ENCODE results near the gene CACNA1A.

CACNA1A gene

DNA sequence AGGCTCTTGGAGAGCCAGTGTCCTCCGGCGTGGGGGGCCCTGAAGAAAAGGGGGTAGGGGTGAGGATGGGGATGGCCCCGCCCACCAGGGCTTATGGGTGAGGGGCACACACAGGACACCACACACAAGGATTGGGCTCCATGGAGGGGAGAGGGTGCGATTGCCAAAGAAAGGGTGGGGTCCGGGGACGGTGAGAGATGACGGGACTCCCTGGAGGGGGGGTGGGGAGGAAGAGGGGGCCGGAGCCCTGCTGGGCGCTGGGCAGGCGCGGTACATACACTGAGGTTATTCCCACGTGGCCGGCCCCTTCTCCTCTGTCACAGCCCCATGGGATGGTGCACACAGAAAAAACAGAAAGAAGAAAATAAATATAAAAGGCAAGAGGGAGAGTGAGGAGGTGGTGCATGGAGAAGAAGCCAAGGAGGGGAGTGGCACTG lies 295.9 kb downstream of the CACNA1A start:
- TF ChIP-seq GABPA (IDR thresholded peaks at IDR 0.05; ENCODE audit: low read depth) = no peak
- TF ChIP-seq POLR2AphosphoS5 (IDR thresholded peaks at IDR 0.05; ENCODE audit: low read depth) = no peak
- no peak for TF ChIP-seq CTCF (IDR thresholded peaks at IDR 0.05; ENCODE audit: insufficient read depth, low read length)
- no peak for TF ChIP-seq SPI1 (IDR thresholded peaks at IDR 0.05; ENCODE audit: borderline replicate concordance, low read depth)
- TF ChIP-seq, protein P1, sequence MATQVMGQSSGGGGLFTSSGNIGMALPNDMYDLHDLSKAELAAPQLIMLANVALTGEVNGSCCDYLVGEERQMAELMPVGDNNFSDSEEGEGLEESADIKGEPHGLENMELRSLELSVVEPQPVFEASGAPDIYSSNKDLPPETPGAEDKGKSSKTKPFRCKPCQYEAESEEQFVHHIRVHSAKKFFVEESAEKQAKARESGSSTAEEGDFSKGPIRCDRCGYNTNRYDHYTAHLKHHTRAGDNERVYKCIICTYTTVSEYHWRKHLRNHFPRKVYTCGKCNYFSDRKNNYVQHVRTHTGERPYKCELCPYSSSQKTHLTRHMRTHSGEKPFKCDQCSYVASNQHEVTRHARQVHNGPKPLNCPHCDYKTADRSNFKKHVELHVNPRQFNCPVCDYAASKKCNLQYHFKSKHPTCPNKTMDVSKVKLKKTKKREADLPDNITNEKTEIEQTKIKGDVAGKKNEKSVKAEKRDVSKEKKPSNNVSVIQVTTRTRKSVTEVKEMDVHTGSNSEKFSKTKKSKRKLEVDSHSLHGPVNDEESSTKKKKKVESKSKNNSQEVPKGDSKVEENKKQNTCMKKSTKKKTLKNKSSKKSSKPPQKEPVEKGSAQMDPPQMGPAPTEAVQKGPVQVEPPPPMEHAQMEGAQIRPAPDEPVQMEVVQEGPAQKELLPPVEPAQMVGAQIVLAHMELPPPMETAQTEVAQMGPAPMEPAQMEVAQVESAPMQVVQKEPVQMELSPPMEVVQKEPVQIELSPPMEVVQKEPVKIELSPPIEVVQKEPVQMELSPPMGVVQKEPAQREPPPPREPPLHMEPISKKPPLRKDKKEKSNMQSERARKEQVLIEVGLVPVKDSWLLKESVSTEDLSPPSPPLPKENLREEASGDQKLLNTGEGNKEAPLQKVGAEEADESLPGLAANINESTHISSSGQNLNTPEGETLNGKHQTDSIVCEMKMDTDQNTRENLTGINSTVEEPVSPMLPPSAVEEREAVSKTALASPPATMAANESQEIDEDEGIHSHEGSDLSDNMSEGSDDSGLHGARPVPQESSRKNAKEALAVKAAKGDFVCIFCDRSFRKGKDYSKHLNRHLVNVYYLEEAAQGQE (IDR thresholded peaks at IDR 0.05; ENCODE audit: insufficient replicate concordance, low read depth) = no peak
- no peak overlapping the region for H3K27ac ChIP-seq (replicated peaks)
- no peak overlapping the region for H3K4me3 ChIP-seq (replicated peaks; ENCODE audit: insufficient read depth, low read length)
- no peaks in the 10 kb centered on the region for H3K27me3 ChIP-seq (ENCODE audit: insufficient read depth, poor library complexity, severe bottlenecking)
- no peak for DNase-seq (ENCODE audit: low read depth in 1 of 2, low spot score in 1 of 2)

DNA sequence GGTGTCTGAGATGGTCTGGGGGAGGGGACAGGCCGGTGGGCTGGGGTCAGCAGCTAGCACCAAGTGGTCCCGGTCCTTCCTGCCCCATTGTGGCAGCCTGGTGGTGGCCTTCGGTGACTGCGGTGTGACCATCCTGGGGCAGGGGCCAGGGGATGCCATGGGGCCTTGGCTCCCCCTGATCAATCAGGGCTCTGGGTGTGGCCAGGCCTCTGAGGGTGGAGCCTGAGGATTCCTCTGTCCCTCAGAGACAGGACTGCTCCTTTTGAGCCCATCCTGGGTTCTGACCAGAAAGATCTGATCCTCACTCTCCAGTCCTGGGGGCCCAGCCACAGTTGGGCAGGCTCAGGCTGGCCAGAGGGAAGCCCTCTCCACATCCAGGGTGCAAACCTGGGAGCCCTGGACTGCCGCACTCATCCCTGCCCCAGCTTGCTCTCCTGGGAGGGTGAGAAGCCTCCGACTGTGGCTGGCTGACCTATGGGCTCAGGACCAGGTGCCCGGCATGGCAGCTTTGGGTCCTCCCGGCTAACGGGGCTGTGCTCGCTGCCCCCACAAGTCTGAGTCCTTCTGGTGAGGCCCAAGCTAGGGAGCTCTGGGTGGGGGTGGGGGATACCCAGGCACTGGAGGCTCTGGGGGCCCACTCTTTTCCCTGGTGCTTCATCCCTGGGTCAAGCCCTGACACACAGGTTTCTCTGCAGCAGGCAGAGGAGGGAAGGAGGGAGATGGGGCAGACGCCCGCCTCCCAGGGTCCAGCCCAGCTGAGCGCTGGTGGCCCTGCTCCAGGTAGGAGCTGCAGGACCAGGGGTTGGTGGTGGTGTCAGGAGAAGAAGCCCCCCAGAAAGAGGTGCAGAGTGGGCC lies 296.6 kb downstream of the CACNA1A start:
- TF ChIP-seq SPI1 (IDR thresholded peaks at IDR 0.05; ENCODE audit: borderline replicate concordance, low read depth) (no peak), POLR2AphosphoS5 (IDR thresholded peaks at IDR 0.05; ENCODE audit: low read depth) (no peak), CTCF (IDR thresholded peaks at IDR 0.05; ENCODE audit: insufficient read depth, low read length) (no peak)
- TF ChIP-seq, protein P1 (IDR thresholded peaks at IDR 0.05; ENCODE audit: insufficient replicate concordance, low read depth) = no peak
- Histone ChIP-seq H3K27ac (replicated peaks) (no peak overlapping the region), H3K4me3 (replicated peaks; ENCODE audit: insufficient read depth, low read length) (no peak overlapping the region), H3K27me3 (ENCODE audit: insufficient read depth, poor library complexity, severe bottlenecking) (no peaks in the 10 kb centered on the region)
- DNase-seq (ENCODE audit: low read depth in 1 of 2, low spot score in 1 of 2) = no peak

- peak overlapping the region; percentile 44 for H3K27ac ChIP-seq (replicated peaks)
- H3K27me3 ChIP-seq (ENCODE audit: insufficient read depth, poor library complexity, severe bottlenecking) = no peaks in the 10 kb centered on the region
- H3K4me3 ChIP-seq (replicated peaks; ENCODE audit: insufficient read depth, low read length) = peak overlapping the region; percentile 47
- TF ChIP-seq, protein P1 (IDR thresholded peaks at IDR 0.05; ENCODE audit: insufficient replicate concordance, low read depth) = no peak
- no peak for TF ChIP-seq SPI1 (IDR thresholded peaks at IDR 0.05; ENCODE audit: borderline replicate concordance, low read depth)
- DNase-seq (ENCODE audit: low read depth in 1 of 2, low spot score in 1 of 2) = no peak
These were observed 297.4 kb downstream of the CACNA1A start for GRCh38 chr19:13208672-13209483.
